ENCODE measurements around the gene FARP2. TPM values are rescaled to one million over a fixed set of nuclear protein-coding genes. Genes with fewer than 3 reads are reported as not detected.

The FARP2 gene
- total and polyA plus RNA-seq, 2 of the 13 experiments (the other 11 are each of a cell fraction or from before 2014, with no cell fraction given): 28.0 to 45.4 TPM

- TF ChIP-seq ZNF616 (CRISPR knock-in tag; IDR thresholded peaks at IDR 0.05; ENCODE audit: low read depth) (peak; percentile 88; the same call in 1 of the 2 replicates), ZNF260 (CRISPR knock-in tag; IDR thresholded peaks at IDR 0.05; ENCODE audit: borderline replicate concordance, low read depth) (no peak), ZNF740 (CRISPR knock-in tag; IDR thresholded peaks at IDR 0.05) (peak; percentile 100), CTCF (CRISPR knock-in tag; IDR thresholded peaks at IDR 0.05) (peak; percentile 96), RBAK (CRISPR knock-in tag; IDR thresholded peaks at IDR 0.05) (no peak), HNF1B (CRISPR knock-in tag; IDR thresholded peaks at IDR 0.05) (peak; percentile 98), REXO4 (CRISPR knock-in tag; IDR thresholded peaks at IDR 0.05; ENCODE audit: borderline replicate concordance) (no peak), ZSCAN12 (CRISPR knock-in tag; IDR thresholded peaks at IDR 0.05) (peak; percentile 82; the same call in 1 of the 2 replicates), ZNF281 (CRISPR knock-in tag; IDR thresholded peaks at IDR 0.05; ENCODE audit: borderline replicate concordance) (peak; percentile 74), GZF1 (CRISPR knock-in tag; IDR thresholded peaks at IDR 0.05) (0 out of 2 replicates have a peak, but pooled peaks have one; percentile 36), ZBTB25 (CRISPR knock-in tag; IDR thresholded peaks at IDR 0.05) (peak; percentile 92), RAD51 (IDR thresholded peaks at IDR 0.05; ENCODE audit: borderline replicate concordance) (peak; percentile 91), ZNF792 (CRISPR knock-in tag; IDR thresholded peaks at IDR 0.05) (peak; percentile 50; the same call in 1 of the 2 replicates), ZNF557 (CRISPR knock-in tag; IDR thresholded peaks at IDR 0.05) (peak; percentile 78; the same call in 1 of the 2 replicates), HNRNPH1 (optimal IDR thresholded peaks at IDR 0.05; ENCODE audit: low read depth, low read length) (peak; percentile 69), FOXC1 (CRISPR knock-in tag; IDR thresholded peaks at IDR 0.05; ENCODE audit: borderline replicate concordance) (peak; percentile 69; the same call in 1 of the 2 replicates)
Observed at GRCh38 chr2:241315093-241315878, 40.8 kb upstream of the FARP2 start, which contains the start of gene HDLBP (continued).

Data from HepG2 (cell line).